ENCODE results near the gene ITCH. TPM values are rescaled to one million over a fixed set of nuclear protein-coding genes. Genes with fewer than 3 reads are reported as not detected.
"Not testable (repeated sequence)": the region's sequence is repeated elsewhere in the genome, so short reads cannot be mapped to it uniquely, and the experiment has no call there.

ITCH gene
- total RNA-seq, 1 experiment from 2014 or later = 44.4 TPM

DNA sequence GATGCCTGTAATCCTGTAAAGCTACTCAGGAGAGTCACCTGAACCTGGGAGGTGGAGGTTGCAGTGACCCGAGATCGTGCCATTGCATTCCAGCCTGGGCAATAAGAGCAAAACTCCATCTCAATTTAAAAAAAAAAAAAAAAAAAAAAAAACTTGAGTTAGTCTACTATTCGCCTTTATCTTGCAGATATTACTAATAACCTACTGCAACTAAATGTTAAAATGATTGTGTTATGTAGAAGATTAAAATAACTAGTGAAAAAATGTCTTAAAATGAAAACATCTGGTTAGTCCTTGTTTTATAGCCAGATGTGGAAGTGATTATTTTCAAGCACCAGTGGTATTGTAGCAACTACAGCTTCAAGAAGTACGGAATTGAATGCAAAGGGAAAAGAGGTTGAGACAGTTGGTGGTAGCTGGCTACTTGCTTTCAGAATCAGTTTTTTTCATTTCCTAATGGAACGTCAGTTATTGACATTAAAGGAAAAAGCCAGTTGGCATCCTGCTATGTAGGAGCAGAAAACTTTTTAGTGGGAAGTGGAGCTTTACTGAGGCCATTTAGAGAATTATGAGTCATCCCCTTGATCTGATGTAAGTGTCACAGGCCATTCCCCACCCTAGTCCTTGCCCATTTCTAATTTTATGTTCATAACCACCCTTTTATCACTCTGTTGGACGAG, 109.3 kb downstream of the ITCH start:
- in situ Hi-C loops (cut with HindIII; ENCODE audit: low pct_unique_long_range_greater_than_20kb, low sequenced_read_pairs) = no loop called here
- no peak for DNase-seq (ENCODE audit: low read depth, low spot score)

DNA sequence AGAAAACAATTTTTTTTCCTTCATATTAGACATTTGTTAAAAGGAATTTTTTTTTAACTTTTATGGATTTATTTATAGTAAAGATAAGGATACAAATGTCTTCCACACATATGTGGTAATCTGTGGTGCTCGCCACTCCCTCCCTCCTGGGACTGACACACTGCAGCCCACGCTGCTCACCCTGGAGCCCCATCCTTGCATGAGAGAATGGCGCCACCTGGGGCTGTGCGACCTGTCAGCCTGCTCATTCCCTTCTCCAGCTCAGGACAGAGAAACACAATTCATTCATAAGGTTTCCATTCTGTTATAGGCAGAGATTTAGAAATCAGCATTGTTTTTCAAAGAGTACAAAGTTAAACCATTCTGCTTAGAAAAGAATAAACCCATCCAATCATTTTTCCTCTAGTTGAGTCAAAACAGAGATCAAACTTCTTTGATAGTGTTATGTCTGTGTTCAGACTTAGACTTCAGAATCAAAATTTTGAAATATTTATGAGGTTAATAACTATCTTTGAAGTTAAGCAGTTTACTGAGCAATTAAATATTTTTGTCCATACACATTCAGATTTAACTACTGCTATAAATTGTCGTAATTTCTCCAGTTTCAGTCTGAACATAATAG, 110.3 kb downstream of the ITCH start:
- in situ Hi-C loops (cut with HindIII; ENCODE audit: low pct_unique_long_range_greater_than_20kb, low sequenced_read_pairs) = no loop called here

DNA sequence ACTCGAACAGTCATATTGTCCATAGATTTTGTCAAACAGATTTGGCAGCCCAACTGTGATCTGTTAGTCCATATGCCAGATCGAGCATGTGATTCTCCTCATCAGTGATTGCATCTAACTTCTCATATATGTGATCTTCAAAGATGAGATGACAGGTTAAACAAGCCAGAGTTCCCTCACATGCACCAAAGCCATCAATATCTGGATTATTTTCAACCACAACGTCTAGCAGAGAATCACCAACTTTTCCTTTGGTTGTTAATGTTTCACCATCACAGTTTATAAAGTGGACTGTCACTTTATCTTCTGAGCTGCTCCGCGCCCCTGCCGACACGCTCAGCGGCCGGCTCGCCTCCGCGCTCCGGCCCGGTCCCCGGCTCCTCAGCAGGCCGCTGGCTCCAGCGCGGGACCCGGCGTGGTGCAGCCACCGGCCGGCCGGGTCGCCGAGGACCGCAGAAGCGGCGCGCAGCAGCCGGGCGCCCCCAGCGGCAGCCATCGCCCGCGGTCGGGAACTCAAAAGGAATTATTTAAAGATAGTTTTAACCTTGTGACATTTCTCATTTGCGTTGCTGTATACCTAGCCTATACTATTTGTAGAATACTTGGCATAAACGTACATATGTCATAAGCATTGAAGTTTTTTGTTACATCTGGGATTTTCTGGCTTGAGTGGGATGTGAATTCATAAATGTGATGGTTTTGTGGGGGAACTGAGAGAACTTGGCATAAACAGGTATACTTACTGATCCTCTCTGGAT, 113.1 kb downstream of the ITCH start:
- in situ Hi-C loops (cut with HindIII; ENCODE audit: low pct_unique_long_range_greater_than_20kb, low sequenced_read_pairs) = no loop called here

More for the DNA sequence above, 110.3 kb downstream of the ITCH start:
- DNase-seq (ENCODE audit: low read depth, low spot score) = peak; percentile 50

DNA sequence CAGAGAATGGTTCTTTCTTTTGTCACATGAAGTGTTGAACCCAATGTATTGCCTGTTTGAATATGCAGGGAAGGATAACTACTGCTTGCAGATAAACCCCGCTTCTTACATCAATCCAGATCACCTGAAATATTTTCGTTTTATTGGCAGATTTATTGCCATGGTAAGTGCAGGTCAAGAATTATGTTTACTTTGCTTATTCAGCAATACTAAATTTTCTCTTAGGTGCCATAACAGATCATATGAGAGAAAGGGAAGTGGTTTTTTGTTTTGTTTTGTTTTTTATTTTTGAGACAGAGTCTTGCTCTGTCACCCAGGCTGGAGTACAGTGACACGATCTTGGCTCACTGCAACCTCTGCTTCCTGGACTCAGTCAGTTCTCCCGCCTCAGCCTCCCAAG, 116.6 kb downstream of the ITCH start:
- DNase-seq (ENCODE audit: low read depth, low spot score) = no peak
- in situ Hi-C loops (cut with HindIII; ENCODE audit: low pct_unique_long_range_greater_than_20kb, low sequenced_read_pairs) = no loop called here

More for the DNA sequence above, 113.1 kb downstream of the ITCH start:
- peak; percentile 44 for DNase-seq (ENCODE audit: low read depth, low spot score)

DNA sequence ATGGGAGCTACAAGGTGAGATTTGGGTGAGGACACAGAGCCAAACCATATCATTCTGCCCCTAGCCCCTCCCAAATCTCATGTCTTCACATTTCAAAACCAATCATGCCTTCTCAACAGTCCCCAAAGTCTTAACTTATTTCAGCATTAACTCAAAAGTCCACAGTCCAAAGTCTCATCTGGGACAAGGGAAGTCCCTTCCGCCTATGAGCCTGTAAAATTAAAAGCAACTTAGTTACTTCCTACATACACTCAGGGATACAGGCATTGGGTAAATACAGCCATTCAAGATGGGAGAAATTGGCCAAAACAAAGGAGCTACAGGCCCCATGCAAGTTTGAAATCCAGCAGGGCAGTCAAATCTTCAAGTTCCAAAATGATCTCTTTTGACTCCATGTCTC, 119.1 kb downstream of the ITCH start:
- DNase-seq (ENCODE audit: low read depth, low spot score); in situ Hi-C loops (cut with HindIII; ENCODE audit: low pct_unique_long_range_greater_than_20kb, low sequenced_read_pairs): not testable (repeated sequence)

DNA sequence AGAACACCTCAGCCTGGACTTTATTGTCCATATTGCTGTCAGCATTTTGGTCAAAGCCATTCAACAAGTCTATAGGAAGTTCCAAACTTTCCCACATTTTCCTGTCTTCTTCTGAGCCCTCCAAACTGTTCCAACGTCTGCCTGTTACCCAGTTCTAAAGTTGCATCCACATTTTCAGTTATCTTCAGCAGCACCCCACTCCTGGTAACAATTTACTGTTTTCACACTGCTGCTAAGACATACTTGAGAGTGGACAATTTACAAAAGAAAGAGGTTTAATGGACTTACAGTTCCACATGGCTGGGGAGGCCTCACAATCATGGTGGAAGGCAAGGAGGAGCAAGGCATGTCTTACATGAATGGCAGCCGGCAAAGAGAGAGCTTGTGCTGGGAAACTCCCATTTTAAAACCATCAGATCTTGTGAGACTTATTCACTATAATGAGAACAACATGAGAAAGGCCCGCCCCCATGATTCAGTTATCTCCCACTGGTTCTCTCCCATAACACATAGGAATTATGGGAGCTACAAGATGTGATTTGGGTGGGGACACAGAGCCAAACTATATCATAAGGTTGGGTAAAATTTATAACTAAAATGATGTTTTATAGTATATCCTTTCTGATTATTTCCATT, 120.6 kb downstream of the ITCH start:
- in situ Hi-C loops (cut with HindIII; ENCODE audit: low pct_unique_long_range_greater_than_20kb, low sequenced_read_pairs); DNase-seq (ENCODE audit: low read depth, low spot score): not testable (repeated sequence)

DNA sequence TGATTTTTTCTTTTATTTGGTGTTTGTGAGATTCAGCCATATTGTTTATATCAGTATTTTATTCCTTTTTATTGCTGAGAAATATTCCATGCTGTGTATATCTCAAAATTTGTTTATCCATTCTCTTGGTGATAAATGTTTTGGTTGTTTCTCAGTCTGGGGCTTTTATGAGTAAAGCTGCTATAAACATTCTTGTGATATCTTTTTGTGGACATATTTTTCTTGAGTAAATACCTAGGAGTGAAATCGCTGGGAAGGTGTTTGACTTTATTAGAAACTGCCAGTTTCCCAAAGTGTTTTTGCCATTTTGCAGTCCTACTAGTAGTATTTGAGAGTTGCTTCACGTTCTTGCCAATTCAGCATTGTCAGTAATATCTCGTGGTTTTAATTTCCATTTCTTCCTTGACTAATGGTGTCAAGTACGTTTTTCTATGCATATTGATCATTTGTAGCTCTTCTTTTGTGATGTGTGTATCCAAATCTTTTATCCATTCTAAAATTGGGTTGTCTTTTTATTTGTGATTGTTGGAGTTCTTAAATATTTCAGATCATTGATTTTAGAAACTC, 122.1 kb downstream of the ITCH start:
- in situ Hi-C loops (cut with HindIII; ENCODE audit: low pct_unique_long_range_greater_than_20kb, low sequenced_read_pairs) = no loop called here
- no peak for DNase-seq (ENCODE audit: low read depth, low spot score)

DNA sequence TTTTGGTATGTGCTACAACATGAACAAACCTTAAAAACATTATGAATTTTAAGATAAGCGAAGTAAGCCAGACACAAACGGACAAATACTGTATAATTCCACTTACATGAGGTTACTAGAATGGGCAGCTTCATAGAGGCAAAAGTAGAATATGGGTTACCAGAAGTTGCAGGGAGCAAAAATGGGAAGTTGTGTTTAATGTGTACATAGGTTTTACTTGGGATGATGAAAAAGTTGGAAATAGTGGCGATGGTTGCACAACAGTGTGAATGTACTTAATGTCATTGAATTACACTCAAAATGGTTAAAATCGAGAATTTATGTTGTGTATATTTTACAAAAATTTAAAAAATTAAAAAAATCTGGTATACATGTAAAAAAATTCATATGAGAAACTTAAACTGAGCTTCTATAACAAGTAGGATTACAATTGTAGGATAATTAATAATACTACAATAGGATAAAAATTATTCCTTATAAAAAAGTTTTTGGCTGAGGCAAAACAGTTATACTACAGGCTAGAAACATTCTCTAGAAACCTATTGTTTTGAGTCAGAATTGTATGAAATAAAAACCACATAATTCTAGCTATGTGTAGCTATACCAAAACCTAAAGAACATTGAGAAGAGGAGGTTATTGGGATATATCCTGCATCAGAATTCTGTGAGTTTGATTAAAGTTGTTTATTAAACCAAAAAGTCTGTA, 128.3 kb downstream of the ITCH start:
- in situ Hi-C loops (cut with HindIII; ENCODE audit: low pct_unique_long_range_greater_than_20kb, low sequenced_read_pairs) = no loop called here
- no peak for DNase-seq (ENCODE audit: low read depth, low spot score)

DNA sequence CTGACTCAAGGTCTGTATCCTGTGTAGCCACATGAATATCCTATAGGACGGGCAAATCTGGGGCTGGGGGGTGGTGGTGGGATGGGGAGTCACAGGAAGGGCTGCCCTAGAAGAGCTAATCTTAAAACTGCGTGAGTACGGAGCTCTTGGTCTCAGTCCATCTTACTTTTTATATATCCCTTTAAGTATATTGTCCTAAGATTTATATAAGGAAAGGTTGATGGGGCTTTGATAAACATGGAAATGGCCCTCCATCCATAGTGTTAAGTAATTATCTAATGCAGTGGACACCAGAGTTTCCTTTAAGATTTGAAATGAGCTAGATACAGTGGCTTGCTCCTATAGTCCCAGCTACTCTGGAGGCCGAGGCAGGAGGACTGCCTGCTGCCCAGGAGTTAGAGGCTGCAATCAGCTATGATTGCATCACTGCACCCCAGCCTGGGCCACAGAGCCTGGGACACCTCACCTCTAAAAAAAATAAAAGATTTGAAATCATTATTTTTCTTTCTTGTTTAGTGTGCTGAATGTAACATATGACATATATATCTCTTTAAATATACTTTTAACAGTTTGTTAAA, 128.9 kb downstream of the ITCH start:
- in situ Hi-C loops (cut with HindIII; ENCODE audit: low pct_unique_long_range_greater_than_20kb, low sequenced_read_pairs) = no loop called here
- no peak for DNase-seq (ENCODE audit: low read depth, low spot score)

DNA sequence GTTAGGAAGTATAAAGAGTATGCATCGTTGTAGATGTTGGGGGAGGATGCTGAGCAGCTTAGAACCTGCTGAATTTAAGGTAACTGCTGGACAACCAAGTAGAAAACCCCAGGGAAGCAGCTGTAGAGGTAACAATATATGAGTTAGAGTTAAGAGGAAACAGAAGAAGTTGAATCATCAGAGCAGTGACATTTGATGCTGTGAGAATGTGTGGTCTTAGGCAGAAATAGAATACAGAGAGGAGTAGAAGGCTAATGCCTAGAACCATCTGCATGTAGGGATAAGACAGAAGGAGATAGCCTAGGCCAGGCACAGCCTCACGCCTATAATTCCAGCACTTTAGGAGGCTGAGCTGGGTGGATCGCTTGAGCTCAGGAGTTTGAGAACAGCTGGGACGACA, 130.6 kb downstream of the ITCH start:
- no peak for DNase-seq (ENCODE audit: low read depth, low spot score)
- in situ Hi-C loops (cut with HindIII; ENCODE audit: low pct_unique_long_range_greater_than_20kb, low sequenced_read_pairs) = no loop called here

DNA sequence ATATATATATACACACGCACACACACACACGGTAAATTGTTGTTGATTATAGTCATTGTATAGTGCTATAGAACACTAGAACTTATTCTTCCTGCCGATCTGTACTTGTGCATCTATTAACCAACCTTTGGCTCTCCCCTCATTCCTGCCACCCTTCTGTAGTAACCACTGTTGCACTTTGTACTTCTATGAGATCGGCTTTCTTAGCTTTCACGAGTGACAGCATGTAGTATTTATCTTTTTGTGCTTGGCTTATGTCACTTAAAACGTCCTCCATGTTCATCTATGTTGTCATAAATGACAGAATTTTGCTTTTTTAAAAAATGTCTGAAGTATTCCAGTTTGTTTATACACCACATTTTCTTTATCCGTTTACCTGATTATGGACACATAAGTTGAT, 132.2 kb downstream of the ITCH start:
- in situ Hi-C loops (cut with HindIII; ENCODE audit: low pct_unique_long_range_greater_than_20kb, low sequenced_read_pairs) = no loop called here
- DNase-seq (ENCODE audit: low read depth, low spot score) = no peak

DNA sequence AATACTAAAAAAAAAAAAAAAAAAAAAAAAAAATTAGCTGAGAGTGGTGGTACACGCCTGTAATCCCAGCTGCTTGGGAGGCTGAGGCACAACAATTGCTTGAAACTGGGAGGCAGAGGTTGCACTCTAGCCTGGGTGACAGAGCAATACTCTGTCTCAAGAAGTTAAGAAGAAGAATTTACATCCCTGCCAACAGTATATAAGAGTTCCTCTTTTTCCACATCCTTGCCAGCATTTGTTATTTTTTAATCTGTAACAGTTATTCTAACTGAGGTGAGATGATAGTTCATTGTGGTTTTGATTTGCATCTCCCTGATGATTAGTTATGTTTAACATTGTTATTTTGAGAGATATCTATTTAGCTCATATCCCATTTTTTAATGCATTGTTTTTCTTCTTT, 132.8 kb downstream of the ITCH start:
- no peak for DNase-seq (ENCODE audit: low read depth, low spot score)
- in situ Hi-C loops (cut with HindIII; ENCODE audit: low pct_unique_long_range_greater_than_20kb, low sequenced_read_pairs) = no loop called here

DNA sequence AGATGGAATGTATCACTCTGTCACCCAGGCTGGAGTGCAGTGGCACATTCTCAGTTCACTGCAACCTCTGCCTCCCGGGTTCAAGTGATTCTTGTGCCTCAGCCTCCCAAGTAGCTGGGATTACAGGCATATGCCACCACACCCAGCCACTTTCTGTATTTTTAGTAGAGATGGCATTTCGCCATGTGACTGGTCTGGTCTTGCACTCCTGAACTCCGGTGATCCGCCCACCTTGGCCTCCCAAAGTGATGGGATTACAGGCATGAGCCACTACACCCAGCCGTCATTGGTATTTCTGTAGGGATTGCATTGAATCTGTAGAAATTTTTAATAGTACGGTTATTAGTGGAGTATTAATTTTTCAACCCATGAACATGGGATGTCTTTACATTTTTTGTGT, 134.5 kb downstream of the ITCH start:
- in situ Hi-C loops (cut with HindIII; ENCODE audit: low pct_unique_long_range_greater_than_20kb, low sequenced_read_pairs); DNase-seq (ENCODE audit: low read depth, low spot score): not testable (repeated sequence)

DNA sequence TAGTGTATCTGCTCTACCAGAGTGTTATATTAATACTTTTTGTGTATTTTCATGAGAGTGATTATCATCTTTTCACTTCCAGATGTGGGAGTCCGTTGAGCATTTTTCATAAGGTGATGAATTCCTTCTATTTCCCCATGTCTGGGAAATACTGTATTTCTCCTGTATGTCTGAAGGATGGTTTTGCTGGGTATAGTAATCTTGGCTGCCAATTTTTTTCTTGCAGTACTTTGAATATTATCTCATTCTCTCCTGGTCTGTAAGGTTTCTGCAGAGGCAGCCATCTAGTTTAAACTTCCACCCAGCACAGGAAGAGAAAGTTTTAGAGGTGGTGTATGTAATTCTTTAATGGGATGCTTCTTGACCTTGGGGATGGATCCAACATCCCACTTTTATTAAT, 137.8 kb downstream of the ITCH start:
- in situ Hi-C loops (cut with HindIII; ENCODE audit: low pct_unique_long_range_greater_than_20kb, low sequenced_read_pairs) = no loop called here
- DNase-seq (ENCODE audit: low read depth, low spot score) = no peak

DNA sequence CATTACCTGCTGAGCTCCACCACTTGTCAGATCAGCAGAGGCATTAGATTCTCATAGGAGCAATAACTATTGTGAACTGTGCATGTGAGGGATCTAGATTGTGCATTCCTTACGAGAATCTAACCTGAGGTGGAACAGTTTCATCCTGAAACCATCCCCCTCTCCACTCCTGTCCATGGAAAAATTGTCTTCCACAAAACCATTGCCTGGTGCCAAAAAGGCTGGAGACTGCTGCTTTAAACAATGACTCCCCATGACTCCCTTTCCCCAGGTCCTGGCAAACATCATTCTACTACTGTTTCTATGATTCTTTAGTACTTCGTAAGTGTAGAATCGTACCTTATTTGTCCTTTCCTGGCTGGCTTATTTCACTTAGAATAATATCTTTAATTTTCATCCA, 143.4 kb downstream of the ITCH start:
- in situ Hi-C loops (cut with HindIII; ENCODE audit: low pct_unique_long_range_greater_than_20kb, low sequenced_read_pairs) = no loop called here
- DNase-seq (ENCODE audit: low read depth, low spot score) = no peak

DNA sequence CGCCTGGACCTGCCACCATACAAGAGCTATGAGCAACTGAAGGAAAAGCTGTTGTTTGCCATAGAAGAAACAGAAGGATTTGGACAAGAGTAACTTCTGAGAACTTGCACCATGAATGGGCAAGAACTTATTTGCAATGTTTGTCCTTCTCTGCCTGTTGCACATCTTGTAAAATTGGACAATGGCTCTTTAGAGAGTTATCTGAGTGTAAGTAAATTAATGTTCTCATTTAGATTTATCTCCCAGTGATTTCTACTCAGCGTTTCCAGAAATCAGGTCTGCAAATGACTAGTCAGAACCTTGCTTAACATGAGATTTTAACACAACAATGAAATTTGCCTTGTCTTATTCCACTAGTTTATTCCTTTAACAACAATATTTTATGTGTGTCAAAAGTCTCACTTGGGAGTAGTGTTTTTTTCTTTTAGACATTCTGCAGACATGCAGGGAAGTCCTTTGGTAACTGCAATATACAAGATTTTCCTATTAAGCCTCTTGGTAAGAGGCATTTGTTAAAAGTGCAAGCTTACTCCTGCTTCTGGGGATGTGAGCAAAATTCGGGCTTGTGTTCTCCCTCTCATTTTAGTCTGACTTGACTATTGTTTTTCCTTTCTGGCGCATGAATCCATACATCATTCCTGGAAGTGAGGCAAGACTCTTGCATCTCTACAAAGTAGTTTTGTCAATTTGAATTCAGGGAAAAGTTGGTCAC, 144.8 kb downstream of the ITCH start:
- no peak for DNase-seq (ENCODE audit: low read depth, low spot score)
- in situ Hi-C loops (cut with HindIII; ENCODE audit: low pct_unique_long_range_greater_than_20kb, low sequenced_read_pairs) = no loop called here

DNA sequence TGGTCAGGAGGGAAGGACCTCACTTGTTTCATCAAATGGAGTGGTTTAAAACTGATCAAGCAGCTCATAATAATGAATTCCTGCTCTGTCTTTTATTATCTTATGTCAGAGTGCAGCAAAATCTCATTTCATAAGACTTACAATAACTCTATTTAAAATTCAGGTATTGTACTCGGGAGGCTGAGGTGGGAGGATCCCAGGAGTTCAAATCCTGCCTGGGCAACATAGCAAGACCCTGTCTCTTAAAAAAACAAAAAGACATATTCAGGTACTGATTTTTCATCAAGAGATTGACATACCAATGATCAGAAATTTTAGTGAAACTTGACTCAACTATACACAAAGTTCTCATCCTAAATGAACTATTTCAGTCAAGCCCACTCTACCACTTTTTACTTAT, 147.5 kb downstream of the ITCH start:
- in situ Hi-C loops (cut with HindIII; ENCODE audit: low pct_unique_long_range_greater_than_20kb, low sequenced_read_pairs) = no loop called here

More for the DNA sequence above, 147.5 kb downstream of the ITCH start:
- no peak for DNase-seq (ENCODE audit: low read depth, low spot score)
